ENCODE data around the gene DPYSL4. TPM values are rescaled to one million over a fixed set of nuclear protein-coding genes. Genes with fewer than 3 reads are reported as not detected.

Gene DPYSL4
- total RNA-seq, 4 donors from 2014 or later: 0.79 TPM; not detected in 3

- H3K4me3 ChIP-seq: no peak overlapping the region
- WGBS, 2 donors (ENCODE audit: low coverage in 1 of 2): 95% methylated on average over 1 of the region's 3 CpGs; no CpG with 5 or more reads in 1 of the 2 donors
- in situ Hi-C loops (cut with MboI; ENCODE audit: low pct_ligation_motif_present in 1 of 4, low pct_unique_long_range_greater_than_20kb in 1 of 4, low sequenced_read_pairs in 3 of 4): no loop called here
- TF ChIP-seq POLR2A (IDR thresholded peaks at IDR 0.05) (no peak), POLR2AphosphoS5 (IDR thresholded peaks at IDR 0.05) (no peak), EP300 (IDR thresholded peaks at IDR 0.05; ENCODE audit: low read depth) (no peak)
- TF ChIP-seq, protein P1, sequence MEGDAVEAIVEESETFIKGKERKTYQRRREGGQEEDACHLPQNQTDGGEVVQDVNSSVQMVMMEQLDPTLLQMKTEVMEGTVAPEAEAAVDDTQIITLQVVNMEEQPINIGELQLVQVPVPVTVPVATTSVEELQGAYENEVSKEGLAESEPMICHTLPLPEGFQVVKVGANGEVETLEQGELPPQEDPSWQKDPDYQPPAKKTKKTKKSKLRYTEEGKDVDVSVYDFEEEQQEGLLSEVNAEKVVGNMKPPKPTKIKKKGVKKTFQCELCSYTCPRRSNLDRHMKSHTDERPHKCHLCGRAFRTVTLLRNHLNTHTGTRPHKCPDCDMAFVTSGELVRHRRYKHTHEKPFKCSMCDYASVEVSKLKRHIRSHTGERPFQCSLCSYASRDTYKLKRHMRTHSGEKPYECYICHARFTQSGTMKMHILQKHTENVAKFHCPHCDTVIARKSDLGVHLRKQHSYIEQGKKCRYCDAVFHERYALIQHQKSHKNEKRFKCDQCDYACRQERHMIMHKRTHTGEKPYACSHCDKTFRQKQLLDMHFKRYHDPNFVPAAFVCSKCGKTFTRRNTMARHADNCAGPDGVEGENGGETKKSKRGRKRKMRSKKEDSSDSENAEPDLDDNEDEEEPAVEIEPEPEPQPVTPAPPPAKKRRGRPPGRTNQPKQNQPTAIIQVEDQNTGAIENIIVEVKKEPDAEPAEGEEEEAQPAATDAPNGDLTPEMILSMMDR (IDR thresholded peaks at IDR 0.05): no peak
- H3K4me1 ChIP-seq: no peaks in the 10 kb centered on the region
- no peak overlapping the region for H3K27ac ChIP-seq
- H3K9me3 ChIP-seq: no peaks in the 10 kb centered on the region
- H3K27me3 ChIP-seq: no peaks in the 10 kb centered on the region
- no peaks in the 10 kb centered on the region for H3K36me3 ChIP-seq
- no peak for DNase-seq
- intact Hi-C loops (cut with DNase I; ENCODE audit: low total_unique reads): no loop called here
Observed at GRCh38 chr10:132151286-132151950, 35.3 kb upstream of the DPYSL4 start.

- TF ChIP-seq POLR2AphosphoS5 (IDR thresholded peaks at IDR 0.05) (no peak), POLR2A (IDR thresholded peaks at IDR 0.05) (no peak), EP300 (IDR thresholded peaks at IDR 0.05; ENCODE audit: low read depth) (no peak)
- TF ChIP-seq, protein P1 (IDR thresholded peaks at IDR 0.05): no peak
- in situ Hi-C loops (cut with MboI; ENCODE audit: low pct_ligation_motif_present in 1 of 4, low pct_unique_long_range_greater_than_20kb in 1 of 4, low sequenced_read_pairs in 3 of 4) (no loop called here), intact Hi-C loops (cut with DNase I; ENCODE audit: low total_unique reads) (no loop called here)
- no peaks in the 10 kb centered on the region for H3K27me3 ChIP-seq
- no peak for DNase-seq
- H3K4me1 ChIP-seq: no peaks in the 10 kb centered on the region
- no peaks in the 10 kb centered on the region for H3K36me3 ChIP-seq
- no peaks in the 10 kb centered on the region for H3K9me3 ChIP-seq
- WGBS, 2 donors (ENCODE audit: low coverage in 1 of 2): 38 to 40% methylated on average over 2 to 3 of the region's 3 CpGs
- H3K4me3 ChIP-seq: no peak overlapping the region
- H3K27ac ChIP-seq: no peak overlapping the region
Observed at GRCh38 chr10:132151951-132152505, 34.7 kb upstream of the DPYSL4 start.

GRCh38 chr10:132152896-132153580, 33.7 kb upstream of the DPYSL4 start:
- Histone ChIP-seq H3K9me3 (no peaks in the 10 kb centered on the region), H3K27ac (no peak overlapping the region), H3K4me1 (no peaks in the 10 kb centered on the region), H3K4me3 (no peak overlapping the region), H3K36me3 (no peaks in the 10 kb centered on the region), H3K27me3 (no peaks in the 10 kb centered on the region)
- intact Hi-C loops (cut with DNase I; ENCODE audit: low total_unique reads): no loop called here
- in situ Hi-C loops (cut with MboI; ENCODE audit: low pct_ligation_motif_present in 1 of 4, low pct_unique_long_range_greater_than_20kb in 1 of 4, low sequenced_read_pairs in 3 of 4): no loop called here
- no peak for DNase-seq
- no peak for TF ChIP-seq POLR2AphosphoS5 (IDR thresholded peaks at IDR 0.05)
- no peak for TF ChIP-seq POLR2A (IDR thresholded peaks at IDR 0.05)
- TF ChIP-seq, protein P1 (IDR thresholded peaks at IDR 0.05): no peak
- TF ChIP-seq EP300 (IDR thresholded peaks at IDR 0.05; ENCODE audit: low read depth): no peak
- WGBS, 2 donors (ENCODE audit: low coverage in 1 of 2): 71% methylated on average over 12 of the region's 13 CpGs; no CpG with 5 or more reads in 1 of the 2 donors

DNA sequence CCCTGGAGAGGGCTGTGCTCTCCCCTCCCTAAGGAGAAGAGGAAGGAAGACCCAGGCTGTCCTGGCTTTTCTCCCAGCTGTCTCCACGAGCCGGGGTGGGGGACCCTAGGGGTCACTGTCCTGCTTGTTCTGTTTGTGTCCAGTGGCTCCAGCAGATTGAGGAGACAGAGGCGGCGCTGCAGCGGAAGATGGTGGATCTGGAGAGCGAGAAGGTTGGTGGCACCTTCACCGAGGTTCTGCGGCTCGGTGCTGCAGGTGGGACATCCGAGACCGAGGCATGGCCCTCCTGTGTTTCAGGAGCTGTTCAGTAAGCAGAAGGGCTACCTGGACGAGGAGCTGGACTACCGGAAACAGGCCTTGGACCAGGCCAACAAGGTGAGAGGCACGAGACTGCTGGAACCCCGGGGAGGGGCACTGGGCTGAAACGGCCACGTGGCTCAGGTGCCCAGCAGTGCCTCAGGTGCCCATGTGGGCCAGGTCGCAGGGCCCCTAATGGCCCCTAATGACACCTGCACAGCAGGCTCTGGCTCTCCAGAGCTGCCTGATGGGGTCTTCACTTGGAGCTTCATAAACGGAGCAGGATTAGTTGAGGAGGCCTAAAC, 33.0 kb upstream of the DPYSL4 start:
- WGBS, 2 donors (ENCODE audit: low coverage in 1 of 2): 77% methylated on average over 18 of the region's 19 CpGs; no CpG with 5 or more reads in 1 of the 2 donors
- Histone ChIP-seq H3K4me3 (no peak overlapping the region), H3K36me3 (no peaks in the 10 kb centered on the region), H3K27ac (no peak overlapping the region), H3K27me3 (no peaks in the 10 kb centered on the region), H3K9me3 (no peaks in the 10 kb centered on the region), H3K4me1 (no peaks in the 10 kb centered on the region)
- intact Hi-C loops (cut with DNase I; ENCODE audit: low total_unique reads) (no loop called here), in situ Hi-C loops (cut with MboI; ENCODE audit: low pct_ligation_motif_present in 1 of 4, low pct_unique_long_range_greater_than_20kb in 1 of 4, low sequenced_read_pairs in 3 of 4) (no loop called here)
- DNase-seq: no peak
- TF ChIP-seq POLR2AphosphoS5 (IDR thresholded peaks at IDR 0.05) (no peak), EP300 (IDR thresholded peaks at IDR 0.05; ENCODE audit: low read depth) (no peak), POLR2A (IDR thresholded peaks at IDR 0.05) (no peak)
- TF ChIP-seq, protein P1 (IDR thresholded peaks at IDR 0.05): no peak
